Liver (tissue), 9 donors: ENCODE measurements around the gene SNIP1. TPM values are rescaled to one million over a fixed set of nuclear protein-coding genes. Genes with fewer than 3 reads are reported as not detected.

Experiments used
- DNase-seq: peaks from one replicate; pipeline ENCODE4 v3.0.0-alpha.2; 2017; ENCODE audit warnings: low spot score
- H3K27ac ChIP-seq, 2 donors: one replicate each; pipeline ENCODE4 v1.7.0; 2013; ENCODE audit warnings: inconsistent platforms in 2 of 2, low read length in 2 of 2, control low read depth in 1 of 2, low read depth in 1 of 2, mild to moderate bottlenecking in 1 of 2
- H3K27me3 ChIP-seq, 4 donors: one replicate each; pipeline versions ENCODE4 v1.6.1 to v1.7.0; 2013; ENCODE audit warnings: low read length in 3 of 4, inconsistent platforms in 1 of 4, mild to moderate bottlenecking in 1 of 4, moderate library complexity in 1 of 4; ENCODE audit not compliant: control insufficient read depth in 4 of 4, insufficient read depth in 4 of 4
- H3K36me3 ChIP-seq, 4 donors: one replicate each; pipeline versions ENCODE4 v1.6.1 to v1.7.0; 2013; ENCODE audit warnings: low read length in 3 of 4, mild to moderate bottlenecking in 3 of 4, low read depth in 1 of 4, moderate library complexity in 1 of 4; ENCODE audit not compliant: control insufficient read depth in 4 of 4, insufficient read depth in 3 of 4
- H3K4me1 ChIP-seq, 4 donors: one replicate each; pipeline versions ENCODE4 v1.6.1 to v1.7.0; 2013; ENCODE audit warnings: low read length in 3 of 4, mild to moderate bottlenecking in 3 of 4, moderate library complexity in 1 of 4; ENCODE audit not compliant: control insufficient read depth in 4 of 4, insufficient read depth in 4 of 4
- H3K4me3 ChIP-seq, 3 donors: one replicate each; pipeline versions ENCODE4 v1.6.1 to v1.7.0; 2013; ENCODE audit warnings: low read length in 3 of 3, control low read depth in 1 of 3, low read depth in 1 of 3, mild to moderate bottlenecking in 1 of 3
- H3K9ac ChIP-seq, 2 donors: one replicate each; pipeline ENCODE4 v1.7.0; 2013; ENCODE audit warnings: low read length in 2 of 2, mild to moderate bottlenecking in 2 of 2, moderate library complexity in 2 of 2, control low read depth in 1 of 2, low read depth in 1 of 2
- H3K9me3 ChIP-seq, 4 donors: one replicate each; pipeline versions ENCODE4 v1.6.1 to v1.7.0; 2013; ENCODE audit warnings: low read length in 3 of 4; ENCODE audit not compliant: control insufficient read depth in 4 of 4
- ATF3 ChIP-seq: IDR thresholded peaks from 2 replicates; pipeline ENCODE4 v1.6.1; 2016; ENCODE audit warnings: antibody characterized with exemption
- CTCF ChIP-seq: fragments of 150-350 bp; IDR thresholded peaks from 2 replicates; pipeline ENCODE4 v1.5.1; 2017; ENCODE audit warnings: improper control_type of control experiment, low read depth, low read length; ENCODE audit not compliant: missing input control
- EGR1 ChIP-seq, 2 donors: IDR thresholded peaks; 2 replicates each; pipeline ENCODE4 v1.6.1; 2016 to 2018; ENCODE audit warnings: antibody characterized with exemption in 2 of 2, low read depth in 2 of 2
- FOXA1 ChIP-seq: IDR thresholded peaks from 2 replicates; pipeline ENCODE4 v1.6.1; 2016; ENCODE audit warnings: antibody characterized with exemption
- GABPA ChIP-seq, 2 donors: IDR thresholded peaks in 1 of 2; conservative IDR thresholded peaks in 1 of 2; 2 replicates each; pipeline ENCODE4 v1.6.1; 2016; ENCODE audit warnings: antibody characterized with exemption in 2 of 2, mild to moderate bottlenecking in 1 of 2, moderate library complexity in 1 of 2
- HNF4A ChIP-seq, 2 donors: conservative IDR thresholded peaks; 2 replicates each; pipeline ENCODE4 v1.6.1; 2016; ENCODE audit warnings: antibody characterized with exemption in 2 of 2, mild to moderate bottlenecking in 2 of 2
- HNF4G ChIP-seq: IDR thresholded peaks from 2 replicates; pipeline ENCODE4 v1.6.1; 2016; ENCODE audit warnings: antibody characterized with exemption
- JUND ChIP-seq, 2 donors: IDR thresholded peaks; 2 replicates each; pipeline ENCODE4 v1.6.1; 2016; ENCODE audit warnings: antibody characterized with exemption in 2 of 2
- NR2F2 ChIP-seq: IDR thresholded peaks from 2 replicates; pipeline ENCODE4 v1.6.1; 2016; ENCODE audit warnings: antibody characterized with exemption
- RAD21 ChIP-seq, 2 donors: IDR thresholded peaks; 2 replicates each; pipeline ENCODE4 v1.6.1; 2016; ENCODE audit warnings: antibody characterized with exemption in 2 of 2, mild to moderate bottlenecking in 2 of 2
- RXRA ChIP-seq, 2 donors: IDR thresholded peaks; 2 replicates each; pipeline ENCODE4 v1.6.1; 2017 to 2018; ENCODE audit warnings: antibody characterized with exemption in 2 of 2, mild to moderate bottlenecking in 1 of 2
- SP1 ChIP-seq: IDR thresholded peaks from 2 replicates; pipeline ENCODE4 v1.6.1; 2018; ENCODE audit warnings: antibody characterized with exemption, mild to moderate bottlenecking
- TAF1 ChIP-seq: conservative IDR thresholded peaks from 2 replicates; pipeline ENCODE4 v1.6.1; 2016; ENCODE audit warnings: antibody characterized with exemption, mild to moderate bottlenecking
- YY1 ChIP-seq: IDR thresholded peaks from 2 replicates; pipeline ENCODE4 v1.6.1; 2016; ENCODE audit warnings: antibody characterized with exemption, mild to moderate bottlenecking
- ZBTB33 ChIP-seq: IDR thresholded peaks from 2 replicates; pipeline ENCODE4 v1.6.1; 2016; ENCODE audit warnings: antibody characterized with exemption
- WGBS: extraction: QIAGEN DNeasy Blood & Tissue Kit; methylation state at CpG from one replicate; pipeline ENCODE4 v1.1.7; 2013; 5-methylcytosine and 5-hydroxymethylcytosine counted together
- polyA plus RNA-seq, 2 donors: library from polyadenylated mRNA; stranded (reverse) in 1 of 2; unstranded in 1 of 2; fragments of 200-250 nt in 1 of 2; fragments of >200 nt in 1 of 2; fragmentation: Nextera tagmentation in 1 of 2; extraction: Ambion mirVana in 1 of 2; gene quantifications; one replicate each; pipeline versions ENCODE4 v1.2.1 to v1.2.3, GENCODE V29; 2013 to 2015
- total RNA-seq, 2 donors: library from RNA; depleted of rRNA; stranded (reverse); fragments of >200 nt; gene quantifications; one replicate each; pipeline ENCODE4 v1.2.3, GENCODE V29; 2014
- TF ChIP-seq, protein P1 (sequence below): IDR thresholded peaks from 2 replicates; pipeline ENCODE4 v1.6.1; 2016; ENCODE audit warnings: antibody characterized with exemption, mild to moderate bottlenecking
- donor health status: healthy.
- donor health status: healthy.
- donor health status: healthy.
- donor health status: healthy.
- donor health status: healthy.

Gene SNIP1
- total and polyA plus RNA-seq, 4 donors: 1.8 to 9.7 (median 5.3) TPM

DNA sequence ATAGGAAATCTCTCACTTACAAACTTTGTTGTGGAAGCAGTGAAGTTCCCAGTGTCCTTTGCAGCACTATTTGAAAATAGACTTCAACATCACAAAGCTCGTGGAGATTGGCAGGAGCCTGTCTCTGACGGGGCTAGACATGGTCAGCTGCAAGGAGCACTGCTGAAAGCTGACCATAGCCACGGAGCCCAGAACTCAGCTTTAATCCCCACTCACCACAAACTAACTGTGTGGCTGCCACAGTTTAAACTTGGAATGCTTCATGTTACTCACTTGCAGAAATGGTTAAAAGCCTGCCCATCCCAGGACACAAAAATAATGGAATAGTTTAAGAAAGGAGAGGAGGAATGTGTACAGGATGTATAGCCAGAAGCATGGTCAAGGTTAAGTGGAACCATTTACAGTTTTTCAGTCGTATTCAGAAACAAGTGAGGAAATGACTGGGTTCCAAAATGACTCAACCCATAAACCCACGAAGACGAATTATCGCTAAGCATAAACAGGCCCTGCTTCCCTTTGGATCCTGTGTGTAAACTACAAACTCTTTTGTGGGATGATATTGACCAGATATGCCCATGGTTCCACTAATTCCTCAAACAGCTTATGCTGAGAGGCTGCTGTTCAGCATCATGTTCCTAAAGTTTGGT is 20.9 kb upstream of the SNIP1 start (continued):
- no peak for TF ChIP-seq ZBTB33
- TF ChIP-seq CTCF: no peak

DNA sequence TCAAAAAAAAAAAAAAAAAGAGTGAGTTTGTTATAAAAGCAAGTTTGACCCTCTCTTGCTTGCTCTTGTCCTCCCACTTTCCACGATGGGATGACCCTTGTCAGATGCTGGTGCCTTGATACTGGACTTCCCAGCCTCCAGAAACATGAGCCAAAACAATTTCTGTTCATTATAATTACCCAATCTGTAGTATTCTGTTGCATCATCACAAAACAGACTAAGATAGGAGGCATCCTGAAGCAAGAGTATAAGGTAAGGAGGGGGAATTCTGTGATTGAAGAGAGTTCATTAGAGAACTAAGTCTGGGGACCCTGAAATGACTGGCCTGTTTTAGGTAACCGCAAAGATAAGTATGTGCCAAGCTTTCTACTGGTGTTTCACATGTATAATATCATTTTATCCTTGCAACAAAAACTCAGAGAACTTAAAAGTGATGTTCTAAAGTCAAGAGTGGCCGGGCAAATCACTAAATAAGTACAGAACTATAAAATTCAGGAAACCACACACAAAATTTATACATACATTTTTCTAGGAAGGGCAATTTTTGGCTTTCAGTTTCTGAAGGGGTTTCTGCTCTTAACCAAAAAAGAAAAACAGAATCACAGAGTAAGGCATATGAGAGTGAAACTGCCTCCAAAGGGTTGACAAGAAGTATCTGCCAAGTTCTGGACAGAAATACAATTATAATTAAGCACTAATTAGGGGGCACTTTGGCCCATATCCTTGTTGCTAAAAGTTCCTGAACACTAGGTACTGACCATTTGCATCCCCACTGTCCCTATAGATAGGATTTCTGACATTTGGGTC is 16.6 kb upstream of the SNIP1 start:
- no peak for TF ChIP-seq HNF4A (conservative IDR thresholded peaks at IDR 0.05)
- TF ChIP-seq SP1: no peak
- TF ChIP-seq, protein P1, sequence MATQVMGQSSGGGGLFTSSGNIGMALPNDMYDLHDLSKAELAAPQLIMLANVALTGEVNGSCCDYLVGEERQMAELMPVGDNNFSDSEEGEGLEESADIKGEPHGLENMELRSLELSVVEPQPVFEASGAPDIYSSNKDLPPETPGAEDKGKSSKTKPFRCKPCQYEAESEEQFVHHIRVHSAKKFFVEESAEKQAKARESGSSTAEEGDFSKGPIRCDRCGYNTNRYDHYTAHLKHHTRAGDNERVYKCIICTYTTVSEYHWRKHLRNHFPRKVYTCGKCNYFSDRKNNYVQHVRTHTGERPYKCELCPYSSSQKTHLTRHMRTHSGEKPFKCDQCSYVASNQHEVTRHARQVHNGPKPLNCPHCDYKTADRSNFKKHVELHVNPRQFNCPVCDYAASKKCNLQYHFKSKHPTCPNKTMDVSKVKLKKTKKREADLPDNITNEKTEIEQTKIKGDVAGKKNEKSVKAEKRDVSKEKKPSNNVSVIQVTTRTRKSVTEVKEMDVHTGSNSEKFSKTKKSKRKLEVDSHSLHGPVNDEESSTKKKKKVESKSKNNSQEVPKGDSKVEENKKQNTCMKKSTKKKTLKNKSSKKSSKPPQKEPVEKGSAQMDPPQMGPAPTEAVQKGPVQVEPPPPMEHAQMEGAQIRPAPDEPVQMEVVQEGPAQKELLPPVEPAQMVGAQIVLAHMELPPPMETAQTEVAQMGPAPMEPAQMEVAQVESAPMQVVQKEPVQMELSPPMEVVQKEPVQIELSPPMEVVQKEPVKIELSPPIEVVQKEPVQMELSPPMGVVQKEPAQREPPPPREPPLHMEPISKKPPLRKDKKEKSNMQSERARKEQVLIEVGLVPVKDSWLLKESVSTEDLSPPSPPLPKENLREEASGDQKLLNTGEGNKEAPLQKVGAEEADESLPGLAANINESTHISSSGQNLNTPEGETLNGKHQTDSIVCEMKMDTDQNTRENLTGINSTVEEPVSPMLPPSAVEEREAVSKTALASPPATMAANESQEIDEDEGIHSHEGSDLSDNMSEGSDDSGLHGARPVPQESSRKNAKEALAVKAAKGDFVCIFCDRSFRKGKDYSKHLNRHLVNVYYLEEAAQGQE: no peak
- TF ChIP-seq CTCF: no peak
- no peak for TF ChIP-seq RXRA (IDR thresholded peaks at IDR 0.05)
- TF ChIP-seq NR2F2: no peak
- TF ChIP-seq ATF3: no peak
- TF ChIP-seq ZBTB33: no peak
- no peak for TF ChIP-seq FOXA1
- no peak for TF ChIP-seq JUND (IDR thresholded peaks at IDR 0.05)
- no peak for TF ChIP-seq EGR1 (IDR thresholded peaks at IDR 0.05; ENCODE audit: low read depth in 2 of 2)
- no peak for TF ChIP-seq RAD21 (IDR thresholded peaks at IDR 0.05)
- TF ChIP-seq GABPA (IDR thresholded peaks at IDR 0.05 in 1 of 2, conservative IDR thresholded peaks at IDR 0.05 in 1 of 2): no peak
- no peak for TF ChIP-seq TAF1
- TF ChIP-seq HNF4G: no peak
- no peak for TF ChIP-seq YY1

More for the DNA sequence above, 16.6 kb upstream of the SNIP1 start:
- H3K4me3 ChIP-seq: no peak overlapping the region
- no peak for DNase-seq
- no peaks in the 10 kb centered on the region for H3K4me1 ChIP-seq
- no peaks in the 10 kb centered on the region for H3K9me3 ChIP-seq
- WGBS: 93% methylated on average over 3 of the region's 3 CpGs
- H3K9ac ChIP-seq: no peak overlapping the region
- no peaks in the 10 kb centered on the region for H3K27me3 ChIP-seq
- peaks cover 16 to 94% (median 75%) of the 10 kb centered on the region in 4 donors for H3K36me3 ChIP-seq
- no peak overlapping the region for H3K27ac ChIP-seq
